Erythroblast (primary cell): ENCODE results near the gene NLN.
A peak's percentile ranks its signal among the peaks of the same experiment; 100 is the strongest.
"Not testable (repeated sequence)": the region's sequence is repeated elsewhere in the genome, so short reads cannot be mapped to it uniquely, and the experiment has no call there.

Source experiments
- DNase-seq, 2 experiments: peaks; one replicate each; lab custom pipeline; 2025; lab: John Stamatoyannopoulos, UW
- GATA1 ChIP-seq: IDR thresholded peaks from 2 replicates; pipeline ENCODE4 v1.6.1; 2011; ENCODE audit warnings: low read depth, mild to moderate bottlenecking, control low read depth, low read length, moderate library complexity
- POLR2A ChIP-seq: IDR thresholded peaks from 2 replicates; pipeline ENCODE4 v1.6.1; 2011; ENCODE audit warnings: mild to moderate bottlenecking, low read length

The NLN gene

DNA sequence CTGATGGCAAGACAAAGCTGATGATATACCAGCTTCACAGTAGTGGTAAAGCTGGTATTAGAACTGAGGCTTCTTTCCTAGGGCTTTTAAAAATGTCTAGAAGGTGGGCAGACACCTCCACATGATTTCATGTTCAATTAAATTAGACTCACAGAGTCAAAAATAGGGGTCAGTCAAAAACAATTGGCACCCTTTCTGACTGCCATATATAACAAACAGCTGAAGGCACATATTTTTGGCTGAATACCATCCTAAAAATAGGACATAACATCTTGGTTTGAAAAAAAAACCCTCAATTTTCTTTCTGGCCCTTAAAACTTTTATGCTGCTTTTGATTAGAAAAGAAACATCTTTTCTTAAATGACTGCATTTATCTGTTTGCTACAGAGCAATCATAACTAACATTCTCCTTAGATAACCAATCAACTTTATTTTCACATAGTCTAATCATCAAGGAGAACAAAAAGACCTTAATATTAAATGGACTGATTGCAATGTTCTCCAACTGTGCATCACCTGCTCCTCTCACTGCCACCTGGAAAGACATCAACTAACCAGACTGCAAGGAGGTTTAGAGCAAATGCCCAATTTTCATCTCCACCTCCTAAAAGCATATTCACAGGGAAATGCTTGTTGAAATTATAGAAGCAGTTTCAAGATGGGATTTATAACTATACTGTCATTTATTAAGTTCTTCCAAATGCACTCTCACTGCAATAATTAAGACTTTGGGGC is 3.3 kb upstream of the NLN start:
- no peak for TF ChIP-seq GATA1
- TF ChIP-seq POLR2A: no peak
- no peak for DNase-seq

GRCh38 chr5:65721050-65721719 is 820 bp upstream of the NLN start:
- TF ChIP-seq POLR2A (no peak), GATA1 (no peak)
- DNase-seq: peak; percentile 38 to 47

- TF ChIP-seq GATA1 (no peak), POLR2A (no peak)
- peak; percentile 41 to 64 for DNase-seq
These were observed 784 bp downstream of the NLN start for GRCh38 chr5:65722575-65723403.

DNA sequence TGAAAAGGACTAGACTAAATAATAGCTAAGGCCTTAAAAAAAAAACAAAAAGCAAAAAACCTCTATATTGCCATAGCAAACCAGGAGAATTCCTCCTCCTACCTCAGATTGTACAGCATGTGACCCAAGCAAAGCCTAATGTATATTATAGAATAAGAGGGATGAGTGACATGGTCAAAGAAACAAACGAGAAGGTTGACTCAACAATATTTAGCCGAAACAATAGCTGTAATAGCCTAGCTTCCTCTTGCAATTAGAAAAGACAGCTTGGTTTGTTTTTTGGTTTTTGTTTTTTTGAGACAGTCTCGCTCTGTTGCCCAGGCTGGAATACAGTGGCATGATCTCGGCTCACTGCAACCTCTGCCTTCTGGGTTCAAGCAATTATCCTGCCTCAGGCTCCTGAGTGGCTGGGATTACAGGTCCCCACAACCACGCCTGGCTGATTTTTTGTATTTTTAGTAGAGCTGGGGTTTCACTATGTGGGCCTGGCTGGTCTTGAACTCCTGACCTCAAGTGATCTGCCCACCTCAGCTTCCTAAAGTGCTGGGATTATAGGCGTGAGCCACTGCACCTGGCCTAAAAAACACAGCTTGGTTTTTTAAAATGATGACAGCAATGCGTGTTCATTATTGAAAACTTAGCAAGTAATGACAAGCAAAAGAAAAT is 5.6 kb downstream of the NLN start:
- DNase-seq: no peak

DNA sequence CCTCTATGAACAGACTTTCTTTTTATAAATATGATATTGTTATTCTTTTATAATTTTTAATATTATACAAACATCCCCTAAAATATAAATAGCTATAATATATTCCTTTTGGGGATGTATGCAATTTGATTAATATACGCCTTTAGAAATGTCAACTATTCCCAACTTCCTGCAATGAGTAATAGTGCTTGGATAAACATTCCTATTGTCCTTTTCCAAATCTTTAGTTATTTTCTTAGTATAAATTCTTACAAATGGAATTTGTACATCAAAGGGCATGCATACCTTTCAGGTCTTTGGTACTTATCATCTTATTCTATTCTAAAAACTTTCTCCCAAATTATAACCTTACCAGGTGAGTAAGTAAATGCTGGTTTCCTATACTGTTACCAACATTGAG is 6.2 kb downstream of the NLN start:
- no peak for DNase-seq
- no peak for TF ChIP-seq GATA1
- no peak for TF ChIP-seq POLR2A

More for the DNA sequence above, 5.6 kb downstream of the NLN start:
- TF ChIP-seq GATA1 (no peak), POLR2A (no peak)

DNA sequence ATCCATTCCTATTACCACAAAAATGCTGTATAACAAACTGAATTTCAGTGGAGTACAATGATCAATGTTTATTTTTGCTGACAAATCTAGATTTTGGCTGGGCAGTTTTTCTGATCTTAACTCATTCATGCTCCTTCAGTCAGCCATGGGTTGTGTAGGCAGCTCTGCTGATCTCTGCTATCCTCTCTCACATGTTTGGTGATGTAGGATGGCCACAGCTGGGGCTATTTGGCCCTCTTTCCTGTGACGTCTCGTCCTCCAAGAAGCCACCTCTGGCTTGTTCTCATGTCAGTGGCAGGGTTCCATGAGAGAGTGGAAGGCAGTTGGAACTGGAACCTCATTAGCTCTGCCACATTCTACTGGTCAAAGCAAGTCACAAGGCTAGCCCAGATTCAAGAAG is 8.9 kb downstream of the NLN start:
- TF ChIP-seq GATA1 (no peak), POLR2A (no peak)
- no peak for DNase-seq

GRCh38 chr5:65732046-65732445 is 10.0 kb downstream of the NLN start:
- not testable (repeated sequence) for DNase-seq

- DNase-seq: peak; percentile 7 to 40
These were observed 12.3 kb downstream of the NLN start for GRCh38 chr5:65734196-65734775.

DNA sequence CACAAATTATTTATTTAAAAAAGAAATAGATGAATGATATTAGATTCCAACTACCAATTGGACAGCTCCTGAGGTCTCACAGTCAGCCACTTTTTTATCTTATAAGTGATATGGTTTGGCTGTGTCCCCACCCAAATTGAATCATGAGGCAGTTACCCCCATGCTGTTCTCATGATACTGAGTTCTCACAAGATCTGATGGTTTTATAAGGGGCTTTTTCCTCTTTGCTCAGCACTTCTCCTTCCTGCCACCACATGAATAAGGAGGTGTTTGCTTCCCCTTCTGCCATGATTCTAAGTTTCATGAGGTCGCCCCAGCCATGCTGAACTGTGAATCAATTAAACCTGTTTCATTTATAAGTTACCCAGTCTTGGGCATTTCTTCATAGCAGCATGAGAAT is 12.9 kb downstream of the NLN start:
- TF ChIP-seq POLR2A (no peak), GATA1 (no peak)
- peak; percentile 17 to 35 for DNase-seq

DNA sequence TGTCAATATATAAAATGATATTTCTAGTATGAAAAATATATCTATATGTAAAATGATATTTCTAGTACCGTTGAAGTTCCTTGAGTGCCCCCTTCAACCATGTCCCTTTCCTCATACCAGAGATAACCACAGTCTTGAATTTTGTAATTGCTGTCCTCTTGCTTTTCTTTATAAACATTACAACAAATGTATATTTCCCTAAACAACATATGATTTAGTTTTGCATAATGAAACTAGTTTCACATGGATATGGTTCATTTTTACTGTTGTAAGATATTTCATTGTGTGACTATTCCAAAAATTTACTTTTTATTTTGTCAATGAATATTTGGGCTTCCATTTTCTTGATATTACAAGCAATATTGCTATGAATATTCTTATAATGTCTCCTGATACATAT is 14.0 kb downstream of the NLN start:
- DNase-seq: no peak
- TF ChIP-seq POLR2A (no peak), GATA1 (no peak)

- TF ChIP-seq GATA1: no peak
- TF ChIP-seq POLR2A: no peak
- no peak for DNase-seq
These were observed 15.8 kb downstream of the NLN start for GRCh38 chr5:65737842-65738241.

- no peak for DNase-seq
- TF ChIP-seq POLR2A (no peak), GATA1 (no peak)
These were observed 16.3 kb downstream of the NLN start for GRCh38 chr5:65738305-65738704.

GRCh38 chr5:65739162-65739561 is 17.2 kb downstream of the NLN start:
- DNase-seq: no peak
- TF ChIP-seq POLR2A (no peak), GATA1 (no peak)
